ENCODE results near the gene SPSB3. TPM values are rescaled to one million over a fixed set of nuclear protein-coding genes. Genes with fewer than 3 reads are reported as not detected.

The SPSB3 gene
- total RNA-seq, 1 donor from 2014 or later = 159 TPM

DNA sequence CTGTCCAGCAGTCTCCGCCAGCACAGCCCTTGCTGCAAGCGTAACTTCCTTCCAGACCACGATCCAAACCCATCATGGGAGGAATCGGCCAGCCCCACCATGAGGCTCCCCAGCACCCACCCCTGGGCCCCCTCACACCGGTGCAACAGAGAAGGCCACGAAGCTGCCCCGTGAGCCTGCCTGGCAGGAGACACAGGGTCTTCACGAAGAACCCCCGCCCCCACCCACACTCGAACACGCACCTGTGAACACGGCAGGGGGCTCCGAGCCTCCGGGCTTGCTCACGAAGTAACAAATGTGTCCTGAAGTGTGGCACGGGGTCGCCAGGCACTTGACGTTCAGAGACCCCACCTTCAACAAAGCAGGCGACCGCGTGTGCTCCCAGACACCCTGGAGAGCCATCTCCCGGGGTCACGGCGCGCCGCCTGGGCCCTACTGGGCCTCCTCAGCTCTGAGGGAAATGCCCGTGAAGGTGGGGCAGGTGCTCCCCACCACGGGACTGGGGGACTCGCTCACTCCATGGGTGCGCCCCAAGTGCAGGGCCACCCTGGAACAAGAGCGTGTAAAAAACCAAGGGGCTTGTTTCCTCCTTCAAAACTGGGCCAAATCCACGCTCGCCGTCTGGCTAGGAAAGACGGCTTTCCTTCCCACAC is 36.6 kb upstream of the SPSB3 start:
- H3K4me1 ChIP-seq = no peaks in the 10 kb centered on the region
- intact Hi-C loops (cut with DNase I) = no loop called here
- H3K36me3 ChIP-seq = peaks cover 61 to 74% of the 10 kb centered on the region in 2 donors
- no peaks in the 10 kb centered on the region for H3K27me3 ChIP-seq
- no peak overlapping the region for H3K27ac ChIP-seq
- no peak overlapping the region for H3K4me3 ChIP-seq
- no peak for DNase-seq (ENCODE audit: low spot score in 2 of 2)
- no peaks in the 10 kb centered on the region for H3K9me3 ChIP-seq
- TF ChIP-seq, protein P1, sequence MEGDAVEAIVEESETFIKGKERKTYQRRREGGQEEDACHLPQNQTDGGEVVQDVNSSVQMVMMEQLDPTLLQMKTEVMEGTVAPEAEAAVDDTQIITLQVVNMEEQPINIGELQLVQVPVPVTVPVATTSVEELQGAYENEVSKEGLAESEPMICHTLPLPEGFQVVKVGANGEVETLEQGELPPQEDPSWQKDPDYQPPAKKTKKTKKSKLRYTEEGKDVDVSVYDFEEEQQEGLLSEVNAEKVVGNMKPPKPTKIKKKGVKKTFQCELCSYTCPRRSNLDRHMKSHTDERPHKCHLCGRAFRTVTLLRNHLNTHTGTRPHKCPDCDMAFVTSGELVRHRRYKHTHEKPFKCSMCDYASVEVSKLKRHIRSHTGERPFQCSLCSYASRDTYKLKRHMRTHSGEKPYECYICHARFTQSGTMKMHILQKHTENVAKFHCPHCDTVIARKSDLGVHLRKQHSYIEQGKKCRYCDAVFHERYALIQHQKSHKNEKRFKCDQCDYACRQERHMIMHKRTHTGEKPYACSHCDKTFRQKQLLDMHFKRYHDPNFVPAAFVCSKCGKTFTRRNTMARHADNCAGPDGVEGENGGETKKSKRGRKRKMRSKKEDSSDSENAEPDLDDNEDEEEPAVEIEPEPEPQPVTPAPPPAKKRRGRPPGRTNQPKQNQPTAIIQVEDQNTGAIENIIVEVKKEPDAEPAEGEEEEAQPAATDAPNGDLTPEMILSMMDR (IDR thresholded peaks at IDR 0.05) = no peak

DNA sequence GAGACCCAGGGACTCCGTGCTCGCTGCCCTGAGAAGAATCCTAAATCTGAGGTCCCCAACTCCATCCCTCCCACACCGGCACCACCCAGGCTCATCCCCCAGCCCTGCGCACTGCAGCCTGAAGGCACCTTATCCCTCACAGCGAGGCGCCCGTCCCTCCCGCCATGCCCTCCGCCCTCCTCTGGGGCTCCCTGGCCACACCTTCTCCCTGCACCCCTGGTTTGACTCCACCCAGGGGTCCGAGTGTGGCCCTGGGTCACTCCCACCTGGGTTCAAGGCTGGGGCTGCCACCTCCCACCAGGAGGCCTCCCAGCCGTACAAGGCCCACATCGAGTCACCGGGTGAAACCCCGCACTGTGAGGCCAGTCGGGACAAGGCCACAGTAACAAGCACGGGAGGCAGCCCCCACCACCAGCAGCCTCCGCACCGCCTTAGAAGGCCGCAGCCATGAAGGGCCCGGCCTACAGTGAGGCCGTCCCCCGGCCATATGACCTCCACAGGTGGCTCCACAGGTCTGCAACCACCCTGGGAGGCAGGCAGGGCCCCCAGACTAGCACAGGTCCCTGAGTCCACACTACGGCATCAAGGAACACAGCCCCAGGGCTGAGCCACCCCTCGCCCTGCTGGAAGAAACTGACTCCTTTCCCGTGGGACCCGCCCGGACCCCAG is 36.0 kb upstream of the SPSB3 start:
- intact Hi-C loops (cut with DNase I) = no loop called here

DNA sequence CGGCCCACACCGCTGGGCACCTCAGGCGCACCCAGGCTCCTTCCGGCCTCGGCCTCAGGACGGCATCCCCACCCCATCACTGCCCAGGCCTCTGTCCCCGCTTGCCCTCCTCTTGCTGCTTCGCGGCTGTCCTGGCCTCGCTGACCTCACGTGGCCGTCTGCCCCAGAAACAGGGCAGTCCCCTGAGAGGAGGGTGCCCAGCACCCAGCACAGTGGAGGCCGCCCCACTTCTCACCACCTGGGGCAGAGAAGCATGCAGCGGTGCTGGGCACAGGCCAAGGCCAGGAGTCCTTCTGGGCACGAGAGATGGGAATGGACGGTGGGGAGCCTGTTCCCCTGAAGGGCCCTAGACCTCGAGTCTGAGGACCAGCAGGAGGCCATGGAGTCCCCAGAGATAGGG is 35.3 kb upstream of the SPSB3 start:
- H3K4me1 ChIP-seq = no peaks in the 10 kb centered on the region
- TF ChIP-seq, protein P1 (IDR thresholded peaks at IDR 0.05) = no peak
- H3K27ac ChIP-seq = no peak overlapping the region
- no peaks in the 10 kb centered on the region for H3K27me3 ChIP-seq
- intact Hi-C loops (cut with DNase I) = no loop called here
- H3K4me3 ChIP-seq = no peak overlapping the region
- peak in 1 of 2 donors; percentile 56 for DNase-seq (ENCODE audit: low spot score in 2 of 2)
- H3K9me3 ChIP-seq = no peaks in the 10 kb centered on the region
- peaks cover 60 to 81% of the 10 kb centered on the region in 2 donors for H3K36me3 ChIP-seq

More for the DNA sequence above, 36.0 kb upstream of the SPSB3 start:
- no peak overlapping the region for H3K27ac ChIP-seq
- no peak overlapping the region for H3K4me3 ChIP-seq
- TF ChIP-seq, protein P1 (IDR thresholded peaks at IDR 0.05) = no peak
- H3K27me3 ChIP-seq = no peaks in the 10 kb centered on the region
- no peak for DNase-seq (ENCODE audit: low spot score in 2 of 2)
- H3K9me3 ChIP-seq = no peaks in the 10 kb centered on the region
- peaks cover 61 to 81% of the 10 kb centered on the region in 2 donors for H3K36me3 ChIP-seq
- H3K4me1 ChIP-seq = no peaks in the 10 kb centered on the region

DNA sequence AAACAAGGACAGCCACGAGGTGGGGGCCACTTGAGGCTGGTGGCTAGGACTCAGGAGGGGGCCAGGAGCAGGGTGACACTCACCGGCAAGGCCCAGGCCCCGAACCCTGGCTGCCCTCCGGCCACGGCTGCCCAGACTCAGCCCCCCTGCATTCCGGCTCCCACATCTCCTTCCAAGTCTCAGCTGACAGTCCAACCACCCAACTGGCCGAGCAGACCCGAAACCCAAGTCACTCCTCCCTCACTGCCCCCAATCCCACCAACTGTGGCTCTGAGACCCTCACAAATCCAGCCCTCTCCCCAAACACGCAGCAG is 34.9 kb upstream of the SPSB3 start:
- no peaks in the 10 kb centered on the region for H3K4me1 ChIP-seq
- TF ChIP-seq, protein P1 (IDR thresholded peaks at IDR 0.05) = no peak
- no peak overlapping the region for H3K27ac ChIP-seq
- H3K27me3 ChIP-seq = no peaks in the 10 kb centered on the region
- no peak overlapping the region for H3K4me3 ChIP-seq
- intact Hi-C loops (cut with DNase I) = no loop called here
- H3K9me3 ChIP-seq = no peaks in the 10 kb centered on the region
- H3K36me3 ChIP-seq = peaks cover 55 to 76% of the 10 kb centered on the region in 2 donors
- DNase-seq (ENCODE audit: low spot score in 2 of 2) = no peak

DNA sequence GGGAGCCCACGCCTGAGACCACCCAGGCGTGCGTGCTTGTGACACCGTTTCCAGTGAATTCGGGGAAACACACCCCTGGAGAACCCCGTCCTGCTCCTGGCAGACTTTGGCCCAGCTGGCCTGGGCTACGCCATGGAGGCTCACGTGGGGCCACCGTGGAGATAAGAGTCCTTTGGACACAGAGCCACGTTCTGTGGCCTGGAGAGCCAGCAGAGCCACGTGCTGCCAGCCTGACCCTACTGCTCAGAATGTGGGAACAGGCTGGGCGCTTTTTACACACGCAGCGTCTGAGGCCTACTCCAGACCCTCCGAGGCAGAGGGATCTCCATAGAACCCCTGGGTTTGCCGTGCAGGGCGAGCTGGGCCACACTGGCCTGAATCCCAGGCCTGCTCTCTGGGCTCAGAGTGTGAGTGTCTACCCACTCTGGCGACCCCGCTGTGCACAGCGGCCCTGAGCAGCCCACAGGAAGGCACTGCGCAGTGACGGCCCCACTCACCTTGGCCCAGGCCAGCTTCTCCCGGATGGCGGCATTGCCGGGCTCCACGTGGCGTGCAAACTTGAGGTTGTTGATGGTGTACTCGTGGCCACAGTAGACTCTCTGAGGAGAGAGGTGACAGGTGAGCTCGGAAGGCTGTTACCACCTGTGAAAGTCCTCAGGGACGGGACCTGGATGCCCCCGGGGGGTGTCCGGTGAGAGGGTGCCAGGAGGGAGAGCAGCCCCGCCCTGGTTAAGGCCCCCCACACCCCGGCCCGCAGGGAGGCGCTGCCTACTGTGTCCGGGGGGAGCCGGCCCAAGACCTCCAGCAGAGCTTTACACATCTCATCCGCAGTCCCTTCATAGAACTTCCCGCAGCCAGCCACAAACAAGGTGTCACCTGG is 34.3 kb upstream of the SPSB3 start:
- H3K4me1 ChIP-seq = no peaks in the 10 kb centered on the region
- TF ChIP-seq, protein P1 (IDR thresholded peaks at IDR 0.05) = no peak
- DNase-seq (ENCODE audit: low spot score in 2 of 2) = peak in 1 of 2 donors; percentile 58
- no peak overlapping the region for H3K27ac ChIP-seq
- H3K9me3 ChIP-seq = no peaks in the 10 kb centered on the region
- intact Hi-C loops (cut with DNase I) = no loop called here
- no peak overlapping the region for H3K4me3 ChIP-seq
- no peaks in the 10 kb centered on the region for H3K27me3 ChIP-seq
- peaks cover 50 to 70% of the 10 kb centered on the region in 2 donors for H3K36me3 ChIP-seq
